ENCODE measurements around the gene METTL5.
"Not testable (repeated sequence)": the region's sequence is repeated elsewhere in the genome, so short reads cannot be mapped to it uniquely, and the experiment has no call there.

Gene METTL5

GRCh38 chr2:169819106-169819505, 5.6 kb downstream of the METTL5 start:
- no peaks in the 10 kb centered on the region for H3K27me3 ChIP-seq (ENCODE audit: low read length)
- H3K9me3 ChIP-seq (ENCODE audit: insufficient read depth, low read length) = no peaks in the 10 kb centered on the region
- no peak overlapping the region for H3K9ac ChIP-seq (ENCODE audit: low read length)
- H3K9me2 ChIP-seq (replicated peaks; ENCODE audit: insufficient read depth, low read length) = no peaks in the 10 kb centered on the region
- peaks cover 11% of the 10 kb centered on the region; the same call in 1 of the 2 replicates for H3F3A ChIP-seq (ENCODE audit: insufficient read depth)
- H3K27ac ChIP-seq (ENCODE audit: low read depth, low read length) = no peak overlapping the region
- H2AFZ ChIP-seq (ENCODE audit: low read depth, low read length, severe bottlenecking) = no peak overlapping the region
- H3K79me2 ChIP-seq (ENCODE audit: insufficient read depth, low read length) = peaks cover 35% of the 10 kb centered on the region
- no peaks in the 10 kb centered on the region; the same call in 1 of the 2 replicates for H4K20me1 ChIP-seq (ENCODE audit: low read depth, low read length)
- no peak overlapping the region for H3K4me2 ChIP-seq (ENCODE audit: low read depth, low read length, poor library complexity, severe bottlenecking)
- peaks cover 47% of the 10 kb centered on the region for H3K36me3 ChIP-seq (ENCODE audit: low read length)
- no peak for TF ChIP-seq CTCF (IDR thresholded peaks at IDR 0.05; ENCODE audit: insufficient read depth, low read length, poor library complexity, severe bottlenecking)
- no peak for TF ChIP-seq EZH2phosphoT487 (conservative IDR thresholded peaks at IDR 0.05; ENCODE audit: low read length)
- no peak overlapping the region for H3K4me3 ChIP-seq (ENCODE audit: insufficient read depth, low read length, poor library complexity, severe bottlenecking)

GRCh38 chr2:169818241-169818640, 6.5 kb downstream of the METTL5 start:
- H4K20me1 ChIP-seq (ENCODE audit: low read depth, low read length) = no peaks in the 10 kb centered on the region; the same call in 1 of the 2 replicates
- H3K27ac ChIP-seq (ENCODE audit: low read depth, low read length) = no peak overlapping the region
- peaks cover 47% of the 10 kb centered on the region for H3K36me3 ChIP-seq (ENCODE audit: low read length)
- no peak overlapping the region for H3K4me2 ChIP-seq (ENCODE audit: low read depth, low read length, poor library complexity, severe bottlenecking)
- no peak overlapping the region for H2AFZ ChIP-seq (ENCODE audit: low read depth, low read length, severe bottlenecking)
- peaks cover 16% of the 10 kb centered on the region; the same call in 1 of the 2 replicates for H3F3A ChIP-seq (ENCODE audit: insufficient read depth)
- peaks cover 27% of the 10 kb centered on the region for H3K79me2 ChIP-seq (ENCODE audit: insufficient read depth, low read length)
- no peak overlapping the region for H3K9ac ChIP-seq (ENCODE audit: low read length)
- H3K4me3 ChIP-seq (ENCODE audit: insufficient read depth, low read length, poor library complexity, severe bottlenecking) = no peak overlapping the region
- TF ChIP-seq CTCF (IDR thresholded peaks at IDR 0.05; ENCODE audit: insufficient read depth, low read length, poor library complexity, severe bottlenecking) (no peak), EZH2phosphoT487 (conservative IDR thresholded peaks at IDR 0.05; ENCODE audit: low read length) (no peak)
- H3K9me2 ChIP-seq (replicated peaks; ENCODE audit: insufficient read depth, low read length) = no peaks in the 10 kb centered on the region
- no peaks in the 10 kb centered on the region for H3K27me3 ChIP-seq (ENCODE audit: low read length)
- H3K9me3 ChIP-seq (ENCODE audit: insufficient read depth, low read length) = no peaks in the 10 kb centered on the region

GRCh38 chr2:169817369-169817768, 7.3 kb downstream of the METTL5 start:
- not testable (repeated sequence) for H4K20me1 ChIP-seq (ENCODE audit: low read depth, low read length); H3K27me3 ChIP-seq (ENCODE audit: low read length); H3K9me2 ChIP-seq (replicated peaks; ENCODE audit: insufficient read depth, low read length); H3K4me2 ChIP-seq (ENCODE audit: low read depth, low read length, poor library complexity, severe bottlenecking); H3K9ac ChIP-seq (ENCODE audit: low read length); H3K9me3 ChIP-seq (ENCODE audit: insufficient read depth, low read length); H3K4me3 ChIP-seq (ENCODE audit: insufficient read depth, low read length, poor library complexity, severe bottlenecking); H3K27ac ChIP-seq (ENCODE audit: low read depth, low read length); H2AFZ ChIP-seq (ENCODE audit: low read depth, low read length, severe bottlenecking)
- Histone ChIP-seq H3F3A (ENCODE audit: insufficient read depth) (peaks cover 18% of the 10 kb centered on the region; the same call in 1 of the 2 replicates), H3K79me2 (ENCODE audit: insufficient read depth, low read length) (peaks cover 18% of the 10 kb centered on the region), H3K36me3 (ENCODE audit: low read length) (peaks cover 52% of the 10 kb centered on the region)

- H3K36me3 ChIP-seq (ENCODE audit: low read length) = peaks cover 52% of the 10 kb centered on the region
- not testable (repeated sequence) for H3K27me3 ChIP-seq (ENCODE audit: low read length)
These were observed 7.7 kb downstream of the METTL5 start for GRCh38 chr2:169816961-169817360.

More at GRCh38 chr2:169816961-169817360, 7.7 kb downstream of the METTL5 start:
- H3K4me2 ChIP-seq (ENCODE audit: low read depth, low read length, poor library complexity, severe bottlenecking); H3K9me3 ChIP-seq (ENCODE audit: insufficient read depth, low read length); H3K9ac ChIP-seq (ENCODE audit: low read length); H4K20me1 ChIP-seq (ENCODE audit: low read depth, low read length); H3K9me2 ChIP-seq (replicated peaks; ENCODE audit: insufficient read depth, low read length); H2AFZ ChIP-seq (ENCODE audit: low read depth, low read length, severe bottlenecking); H3K27ac ChIP-seq (ENCODE audit: low read depth, low read length); H3K4me3 ChIP-seq (ENCODE audit: insufficient read depth, low read length, poor library complexity, severe bottlenecking): not testable (repeated sequence)
- Histone ChIP-seq H3F3A (ENCODE audit: insufficient read depth) (peaks cover 22% of the 10 kb centered on the region; the same call in 1 of the 2 replicates), H3K79me2 (ENCODE audit: insufficient read depth, low read length) (peaks cover 14% of the 10 kb centered on the region)
